HG03095 (cell line): ENCODE results near the gene CDYL.

Experiments used
- ATAC-seq: cut with Tn5 transposase; IDR thresholded peaks from one replicate; pipeline ENCODE4 v1.9.1; 2021; ENCODE audit warnings: moderate library complexity; ENCODE audit not compliant: unreplicated experiment

Gene CDYL

DNA sequence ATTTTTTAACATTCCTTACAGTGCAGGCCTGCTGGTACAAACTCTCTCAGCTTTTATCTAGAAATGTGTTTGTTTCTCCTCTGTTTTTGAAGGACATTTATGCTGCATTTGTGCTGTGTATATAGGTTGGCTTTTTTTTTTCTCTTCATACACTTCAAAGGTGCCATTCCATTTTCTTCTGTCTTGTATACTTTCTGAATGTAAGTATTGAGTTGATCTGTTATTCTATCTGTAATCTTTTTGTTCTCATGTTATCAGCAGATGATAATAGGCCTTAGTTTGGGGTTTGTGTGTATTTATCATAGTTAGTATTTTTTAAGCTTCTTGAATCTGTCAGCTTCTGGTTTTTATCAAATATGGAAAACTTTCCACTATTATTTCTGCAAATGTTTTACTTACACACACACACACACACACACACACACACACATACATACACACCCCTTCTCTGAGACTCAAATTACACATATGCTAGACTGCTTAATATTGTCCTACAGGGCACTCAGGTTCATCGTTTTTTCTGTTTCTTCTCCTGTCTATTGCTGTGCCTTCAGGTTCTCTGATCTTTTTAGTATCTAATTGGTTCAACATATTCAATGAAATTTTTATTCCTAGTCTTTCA lies 153.0 kb downstream of the CDYL start:
- ATAC-seq = no peak

DNA sequence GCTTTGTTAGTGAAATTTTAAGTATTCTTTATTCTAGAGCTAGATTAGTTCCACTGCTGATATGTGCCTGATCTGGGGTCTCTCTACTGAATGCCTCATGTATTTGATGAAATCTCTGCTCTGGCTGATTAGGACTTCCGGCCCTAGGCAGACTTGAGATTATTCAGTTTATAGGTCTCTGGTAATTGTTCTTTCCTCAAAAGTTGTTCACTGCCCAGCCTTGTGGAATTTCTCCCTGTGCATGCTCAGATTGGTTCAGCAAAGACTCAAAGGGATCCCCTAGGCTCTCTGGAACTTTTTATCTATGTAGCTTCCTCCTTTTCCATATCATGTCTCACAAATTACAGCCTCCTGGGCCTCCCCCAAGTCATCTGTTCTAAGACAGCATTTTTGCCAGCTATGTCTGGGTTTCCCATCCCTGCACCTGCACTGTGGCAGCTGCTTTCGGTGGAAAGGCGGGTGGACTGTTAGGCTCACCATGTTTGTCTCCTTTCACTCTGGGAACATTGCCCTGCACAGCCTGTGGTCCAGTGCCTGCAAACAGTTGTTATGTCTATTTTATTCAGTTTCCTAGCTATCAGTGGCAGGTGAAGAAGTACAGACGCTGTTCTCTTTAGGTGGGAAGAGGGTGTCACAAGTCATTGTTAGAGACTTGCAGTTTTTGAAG lies 154.0 kb downstream of the CDYL start:
- no peak for ATAC-seq

GRCh38 chr6:4931530-4932227 lies 155.5 kb downstream of the CDYL start:
- ATAC-seq = no peak

GRCh38 chr6:4932228-4932903 lies 156.2 kb downstream of the CDYL start:
- ATAC-seq = no peak

- no peak for ATAC-seq
These were observed 159.3 kb downstream of the CDYL start for GRCh38 chr6:4935486-4935885.

- no peak for ATAC-seq
These were observed 159.9 kb downstream of the CDYL start for GRCh38 chr6:4935975-4936680.

DNA sequence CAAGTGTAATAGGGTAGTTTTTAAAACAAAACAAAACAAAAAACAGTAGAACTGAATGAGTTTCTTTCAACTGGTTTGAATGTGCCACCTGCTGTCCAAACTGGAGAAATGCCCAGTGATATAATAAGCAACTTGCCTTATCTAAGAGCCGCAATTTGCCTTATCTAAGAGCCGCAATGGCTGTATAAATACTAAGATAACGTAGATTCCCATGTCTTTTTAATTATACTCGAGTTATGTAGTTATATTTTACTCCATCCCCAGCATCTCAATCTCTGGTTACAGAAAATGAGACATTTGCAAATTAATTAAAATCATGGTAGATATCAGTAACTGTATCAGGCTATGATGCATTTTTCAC lies 160.5 kb downstream of the CDYL start:
- ATAC-seq = no peak

DNA sequence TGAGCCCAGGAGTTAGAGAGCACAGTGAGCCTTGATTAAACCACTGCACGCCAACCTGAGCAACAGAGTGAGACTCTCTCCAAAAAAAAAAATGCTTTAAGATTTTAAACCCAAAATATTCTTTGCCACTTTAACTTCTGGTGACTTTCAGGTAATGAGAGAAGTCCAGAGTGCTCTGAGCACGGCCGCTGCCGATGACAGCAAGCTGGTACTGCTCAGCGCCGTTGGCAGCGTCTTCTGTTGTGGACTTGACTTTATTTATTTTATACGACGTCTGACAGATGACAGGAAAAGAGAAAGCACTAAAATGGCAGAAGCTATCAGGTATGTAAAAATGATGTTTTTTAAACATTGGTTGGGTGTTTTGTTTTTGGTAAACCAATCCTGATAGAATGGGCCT lies 161.2 kb downstream of the CDYL start:
- ATAC-seq = no peak

GRCh38 chr6:4939241-4939640 lies 163.0 kb downstream of the CDYL start:
- ATAC-seq = no peak

GRCh38 chr6:4940416-4940815 lies 164.2 kb downstream of the CDYL start:
- ATAC-seq = no peak

DNA sequence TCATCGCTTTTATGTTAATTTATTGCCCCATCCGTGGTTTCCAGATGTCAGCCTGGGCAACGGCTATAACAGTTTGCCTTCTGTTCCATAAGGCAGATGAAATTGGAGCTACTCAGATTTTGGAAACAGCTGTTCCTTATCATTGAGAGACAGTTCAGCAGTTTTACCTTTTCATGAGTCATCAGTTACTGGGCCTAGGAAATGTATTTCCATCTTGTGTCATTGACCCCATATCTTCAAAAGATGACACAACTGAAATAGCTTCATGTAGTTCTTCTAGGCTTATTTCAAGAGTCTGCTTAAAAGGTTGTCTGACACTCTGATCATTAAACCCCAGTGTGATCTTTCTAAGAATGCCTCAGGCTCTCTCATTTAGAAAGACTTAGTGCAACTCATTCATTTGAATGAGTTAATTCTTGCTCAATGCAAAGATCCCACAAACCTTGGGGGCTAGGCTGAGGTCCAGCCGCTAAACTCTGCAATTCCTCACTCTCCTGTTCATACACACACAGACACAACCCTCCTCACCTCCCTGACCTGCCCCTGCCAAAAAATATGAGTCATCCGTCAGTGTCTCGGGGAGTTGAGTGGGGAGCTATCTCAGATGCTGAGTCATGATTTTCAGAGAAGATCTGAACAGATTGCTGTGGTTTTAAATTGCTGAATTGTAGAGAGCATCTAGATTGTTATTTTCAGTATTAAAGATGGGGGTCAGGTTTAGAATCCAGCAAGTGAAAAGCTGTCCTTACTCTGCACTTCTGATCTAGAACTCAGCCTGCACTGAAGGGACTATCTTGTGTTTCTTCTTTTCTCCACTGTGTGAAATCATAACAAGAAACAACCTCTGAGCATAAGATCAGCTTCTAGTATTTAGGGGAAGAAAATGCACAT lies 165.8 kb downstream of the CDYL start:
- no peak for ATAC-seq

GRCh38 chr6:4942673-4943009 lies 166.4 kb downstream of the CDYL start:
- no peak for ATAC-seq

DNA sequence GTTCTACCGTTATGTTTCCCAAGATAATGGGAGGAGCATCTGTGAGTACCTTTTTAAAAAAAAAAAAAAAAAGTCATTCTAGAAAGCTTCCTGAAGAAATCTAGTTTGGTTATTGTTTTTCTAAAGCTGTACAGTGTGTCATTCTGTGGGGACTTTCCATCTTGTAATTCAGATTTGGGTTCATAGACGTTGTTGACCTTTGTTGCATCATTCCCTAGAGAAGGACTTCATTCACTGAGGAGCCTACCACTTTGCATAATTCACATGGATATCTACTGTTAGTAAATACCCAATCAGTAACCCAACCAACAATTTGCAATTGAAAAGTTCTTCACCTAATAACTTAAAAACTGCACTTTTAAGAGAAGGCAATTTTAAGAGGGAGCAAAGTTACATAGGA lies 167.5 kb downstream of the CDYL start:
- ATAC-seq = no peak

DNA sequence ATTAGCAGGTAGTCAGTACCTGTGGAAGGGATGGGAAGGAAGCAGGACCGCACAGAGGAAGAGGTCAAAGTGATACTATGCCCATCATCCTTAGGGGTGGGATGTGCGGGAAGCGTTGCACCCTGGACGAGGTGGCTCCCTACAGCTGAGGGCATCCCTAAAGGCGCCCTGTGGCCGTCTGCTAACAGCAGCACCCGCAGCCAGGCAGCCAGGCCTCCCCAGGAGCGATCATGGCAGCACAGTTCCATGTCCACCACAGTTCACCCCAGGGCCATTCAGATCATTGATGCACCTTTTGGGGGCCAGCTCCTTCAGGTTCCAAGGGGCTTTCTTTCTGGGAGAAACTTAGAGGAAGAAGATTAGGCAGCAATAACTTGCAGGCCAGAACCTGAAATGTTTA lies 168.1 kb downstream of the CDYL start:
- ATAC-seq = no peak

- no peak for ATAC-seq
These were observed 170.3 kb downstream of the CDYL start for GRCh38 chr6:4946521-4946920.

- ATAC-seq = no peak
These were observed 171.5 kb downstream of the CDYL start for GRCh38 chr6:4947716-4948115.

GRCh38 chr6:4948781-4949450 lies 172.7 kb downstream of the CDYL start:
- ATAC-seq = no peak

GRCh38 chr6:4950076-4950475 lies 173.9 kb downstream of the CDYL start:
- no peak for ATAC-seq

- no peak for ATAC-seq
These were observed 174.8 kb downstream of the CDYL start for GRCh38 chr6:4950836-4951533.
